ENCODE data around the gene COX6A2. TPM values are rescaled to one million over a fixed set of nuclear protein-coding genes. Genes with fewer than 3 reads are reported as not detected.

Gene COX6A2
- total RNA-seq, 1 experiment from 2014 or later = not detected

DNA sequence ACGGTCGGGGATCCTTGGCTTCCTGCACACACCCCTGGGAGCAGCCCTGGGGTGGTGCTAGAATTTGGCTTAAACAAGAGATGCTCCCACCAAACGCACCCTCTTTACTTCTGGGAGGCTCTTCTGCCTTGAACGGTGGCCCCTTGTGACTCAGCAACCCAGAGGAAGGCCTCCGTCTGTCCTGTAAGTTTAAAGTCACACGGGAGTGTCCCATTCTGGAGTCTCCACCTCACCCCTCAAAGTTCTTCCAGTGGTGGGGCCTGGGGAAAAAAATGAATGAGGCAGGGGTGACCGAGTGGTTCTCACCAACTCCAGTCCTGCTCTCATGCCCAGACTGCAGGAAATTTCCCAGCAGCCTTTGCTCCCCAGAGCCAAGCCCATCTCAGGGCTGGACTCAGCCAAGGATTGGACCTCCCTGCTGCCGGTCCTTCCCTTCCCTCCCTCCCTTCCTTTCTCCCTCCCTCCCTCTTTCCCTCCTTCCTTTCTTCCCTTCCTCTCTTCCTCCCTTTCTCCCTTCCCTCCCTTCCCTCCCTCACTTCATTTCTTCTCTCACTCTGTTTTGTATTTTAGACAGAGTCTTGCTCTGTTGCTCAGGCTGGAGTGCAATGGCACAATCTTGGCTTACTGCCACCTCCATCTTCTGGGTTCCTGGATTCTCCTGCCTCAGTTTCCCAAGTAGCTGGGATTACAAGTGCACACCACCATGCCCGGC is 23.7 kb downstream of the COX6A2 start:
- no peak overlapping the region for H2AK5ac ChIP-seq (ENCODE audit: insufficient read length, low read length)
- H2BK120ac ChIP-seq (ENCODE audit: low read depth, low read length, poor library complexity, severe bottlenecking) = no peak overlapping the region
- H3K27ac ChIP-seq (ENCODE audit: insufficient read length, low read depth, low read length) = no peak overlapping the region
- Mint-ChIP-seq H3K4me3 (no peak overlapping the region), H3K27ac (no peak overlapping the region), H3K36me3 (ENCODE audit: insufficient read depth in 1 of 3, low read depth in 3 of 3) (peaks cover 0 to 2% (median 0%) of the 10 kb centered on the region in 3 experiments; a peak in 2 of 7 replicates), H3K9me3 (peaks cover 0 to 3% of the 10 kb centered on the region in 2 experiments; a peak in 1 of 5 replicates), H3K27me3 (ENCODE audit: low read depth) (peaks cover 19% of the 10 kb centered on the region), H3K4me1 (no peaks in the 10 kb centered on the region)
- no peak overlapping the region for H4K91ac ChIP-seq (ENCODE audit: insufficient read length, low read depth, low read length)
- no peak overlapping the region for H3K4me2 ChIP-seq (ENCODE audit: insufficient read depth, insufficient read length, low read length)
- H3K18ac ChIP-seq (ENCODE audit: insufficient read length, low read depth, low read length) = no peak overlapping the region
- WGBS (ENCODE audit: extremely low coverage, insufficient read length, low lambda C conversion rate) = no CpG with 5 or more reads among the region's 9 CpGs
- TF ChIP-seq, protein P1, sequence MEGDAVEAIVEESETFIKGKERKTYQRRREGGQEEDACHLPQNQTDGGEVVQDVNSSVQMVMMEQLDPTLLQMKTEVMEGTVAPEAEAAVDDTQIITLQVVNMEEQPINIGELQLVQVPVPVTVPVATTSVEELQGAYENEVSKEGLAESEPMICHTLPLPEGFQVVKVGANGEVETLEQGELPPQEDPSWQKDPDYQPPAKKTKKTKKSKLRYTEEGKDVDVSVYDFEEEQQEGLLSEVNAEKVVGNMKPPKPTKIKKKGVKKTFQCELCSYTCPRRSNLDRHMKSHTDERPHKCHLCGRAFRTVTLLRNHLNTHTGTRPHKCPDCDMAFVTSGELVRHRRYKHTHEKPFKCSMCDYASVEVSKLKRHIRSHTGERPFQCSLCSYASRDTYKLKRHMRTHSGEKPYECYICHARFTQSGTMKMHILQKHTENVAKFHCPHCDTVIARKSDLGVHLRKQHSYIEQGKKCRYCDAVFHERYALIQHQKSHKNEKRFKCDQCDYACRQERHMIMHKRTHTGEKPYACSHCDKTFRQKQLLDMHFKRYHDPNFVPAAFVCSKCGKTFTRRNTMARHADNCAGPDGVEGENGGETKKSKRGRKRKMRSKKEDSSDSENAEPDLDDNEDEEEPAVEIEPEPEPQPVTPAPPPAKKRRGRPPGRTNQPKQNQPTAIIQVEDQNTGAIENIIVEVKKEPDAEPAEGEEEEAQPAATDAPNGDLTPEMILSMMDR (conservative IDR thresholded peaks at IDR 0.05) = no peak
- H3K4ac ChIP-seq (ENCODE audit: low read depth, low read length) = no peak overlapping the region
- no peak overlapping the region for H3K14ac ChIP-seq (ENCODE audit: insufficient read depth, low read length)
- no peak for DNase-seq
- H3K27me3 ChIP-seq (ENCODE audit: insufficient read depth, low read length) = no peaks in the 10 kb centered on the region
- no peak overlapping the region for H2BK20ac ChIP-seq (ENCODE audit: low read depth, low read length, poor library complexity, severe bottlenecking)
- H2BK15ac ChIP-seq (ENCODE audit: low read depth, low read length) = no peak overlapping the region
- no peak overlapping the region for H3T11ph ChIP-seq (ENCODE audit: low read length)
- H3K9ac ChIP-seq (ENCODE audit: extremely low read depth, insufficient read length, low read length) = no peak overlapping the region
- no peaks in the 10 kb centered on the region for H3K4me1 ChIP-seq (ENCODE audit: insufficient read depth, low read length)
- no peak overlapping the region for H2BK12ac ChIP-seq (ENCODE audit: insufficient read length, low read depth, low read length)
- H3K56ac ChIP-seq (ENCODE audit: insufficient read length, low read depth, low read length) = no peak overlapping the region
- H3K9me3 ChIP-seq (ENCODE audit: control insufficient read depth, low read depth, low read length) = no peaks in the 10 kb centered on the region
- H3K79me1 ChIP-seq (ENCODE audit: insufficient read depth, low read depth, low read length, poor library complexity, severe bottlenecking) = no peaks in the 10 kb centered on the region
- no peaks in the 10 kb centered on the region for H4K20me1 ChIP-seq (ENCODE audit: control insufficient read depth, insufficient read depth, insufficient read length)
- H3K23ac ChIP-seq (ENCODE audit: insufficient read length, low read depth, low read length) = no peak overlapping the region
- H3K23me2 ChIP-seq (ENCODE audit: insufficient read length, low read depth, low read length, poor library complexity, severe bottlenecking) = no peaks in the 10 kb centered on the region
- no peaks in the 10 kb centered on the region for H3K79me2 ChIP-seq (ENCODE audit: insufficient read depth, low read length)
- H4K5ac ChIP-seq (ENCODE audit: insufficient read length, low read depth, low read length) = no peak overlapping the region
- H4K8ac ChIP-seq (replicated peaks; ENCODE audit: insufficient read length, low read depth, low read length) = no peak overlapping the region
- no peak overlapping the region for H2BK5ac ChIP-seq (ENCODE audit: insufficient read length, low read length)
- H2AFZ ChIP-seq (ENCODE audit: low read length) = no peak overlapping the region

Data from H9 (cell line).